CD4-positive, alpha-beta T cell treated with Interleukin-17A for 1 hour (primary cell): Measurements from ENCODE around the gene PTDSS2.
A peak's percentile ranks its signal among the peaks of the same experiment; 100 is the strongest.

Experiments
- DNase-seq: peaks from one replicate; pipeline ENCODE4 v3.0.0-alpha.2; 2020

Gene PTDSS2

DNA sequence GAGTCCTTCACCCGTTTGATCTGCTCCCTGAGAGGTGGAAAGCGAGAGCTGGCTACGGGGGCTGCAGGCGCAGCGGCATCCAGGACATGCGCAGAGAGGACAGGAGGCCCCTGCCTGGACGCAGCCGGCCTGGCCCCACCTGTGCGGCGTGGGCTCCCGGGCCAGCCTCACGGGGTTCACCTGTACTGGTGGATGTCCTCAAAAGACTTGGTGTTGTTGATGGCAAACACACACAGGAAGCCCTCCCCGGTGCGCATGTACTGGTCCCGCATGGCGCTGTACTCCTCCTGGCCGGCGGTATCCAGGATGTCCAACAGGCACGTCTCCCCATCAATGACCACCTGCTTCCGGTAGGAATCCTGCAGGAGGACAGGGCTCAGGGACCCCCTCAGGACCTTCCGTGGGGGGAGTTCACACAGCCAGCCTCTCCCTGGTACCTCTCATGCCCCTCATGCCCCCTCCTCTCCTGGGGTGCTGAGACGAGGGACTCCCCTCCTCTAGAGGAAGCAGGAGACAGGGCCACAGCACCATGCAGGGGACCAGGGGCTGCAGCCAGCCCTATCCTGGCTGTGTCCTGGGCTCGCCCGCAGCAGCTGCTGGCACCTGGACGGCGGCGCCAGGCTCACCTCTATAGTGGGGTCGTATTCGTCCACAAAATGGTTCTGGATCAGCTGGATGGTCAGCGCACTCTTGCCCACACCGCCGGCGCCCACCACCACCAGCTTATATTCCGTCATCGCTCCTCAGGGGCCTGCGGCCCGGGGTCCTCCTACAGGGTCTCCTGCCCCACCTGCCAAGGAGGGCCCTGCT, 83.7 kb downstream of the PTDSS2 start:
- no peak for DNase-seq

DNA sequence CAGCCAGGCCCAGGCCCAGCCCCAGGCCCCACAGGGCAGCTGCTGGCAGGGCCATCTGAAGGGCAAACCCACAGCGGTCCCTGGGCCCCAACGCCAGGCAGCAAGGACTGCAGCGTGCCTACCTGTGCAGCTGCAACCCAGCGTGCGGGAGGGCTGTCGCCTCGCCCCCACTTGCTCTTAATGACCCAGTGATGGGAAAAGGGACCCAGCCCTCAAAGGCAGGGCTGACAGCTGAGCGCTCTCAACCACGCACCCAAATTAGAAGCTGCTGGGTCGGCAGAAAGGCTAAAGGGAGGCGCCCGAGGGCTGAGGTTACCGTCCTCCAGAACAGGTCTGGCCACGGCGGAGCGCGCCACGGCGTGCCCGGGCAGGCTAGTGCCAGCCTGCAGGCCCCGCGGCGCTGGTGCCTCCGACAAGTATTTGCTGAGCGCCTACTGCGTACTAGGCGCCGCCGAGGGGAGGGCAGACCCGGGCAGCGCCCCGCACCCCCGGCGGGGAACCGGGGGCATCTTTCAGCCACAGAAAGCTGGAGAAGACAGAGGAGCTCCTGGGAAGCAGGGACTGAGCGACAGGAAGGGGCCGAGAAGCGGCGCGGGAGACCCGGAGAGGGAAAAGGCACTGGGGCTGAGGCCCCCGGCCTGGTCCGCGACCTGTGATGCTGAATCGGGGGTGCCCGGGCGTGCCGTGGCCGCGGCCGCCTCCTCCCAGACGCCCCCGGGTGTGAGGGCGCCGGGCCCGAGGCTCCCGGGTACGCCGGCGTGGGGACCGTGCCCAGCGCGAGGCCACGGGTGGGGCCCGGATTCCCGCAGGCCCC, 84.5 kb downstream of the PTDSS2 start:
- DNase-seq, result peak; percentile 14

DNA sequence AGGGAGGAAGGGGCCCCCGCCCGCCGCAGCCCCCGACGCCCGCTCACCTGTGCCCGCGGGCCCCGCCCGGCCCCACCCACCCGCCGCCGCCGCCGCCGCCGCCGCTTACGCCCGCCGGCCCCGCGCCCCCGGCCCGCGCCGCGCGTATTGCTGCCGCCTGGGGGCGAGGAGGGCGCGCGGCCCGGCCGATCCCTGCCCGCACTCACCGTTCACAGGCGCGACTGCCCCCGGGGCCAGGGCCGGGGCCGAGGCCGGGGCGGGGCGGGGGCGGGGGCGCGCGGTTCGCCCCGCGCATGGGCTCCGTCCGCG, 85.1 kb downstream of the PTDSS2 start:
- no peak for DNase-seq

DNA sequence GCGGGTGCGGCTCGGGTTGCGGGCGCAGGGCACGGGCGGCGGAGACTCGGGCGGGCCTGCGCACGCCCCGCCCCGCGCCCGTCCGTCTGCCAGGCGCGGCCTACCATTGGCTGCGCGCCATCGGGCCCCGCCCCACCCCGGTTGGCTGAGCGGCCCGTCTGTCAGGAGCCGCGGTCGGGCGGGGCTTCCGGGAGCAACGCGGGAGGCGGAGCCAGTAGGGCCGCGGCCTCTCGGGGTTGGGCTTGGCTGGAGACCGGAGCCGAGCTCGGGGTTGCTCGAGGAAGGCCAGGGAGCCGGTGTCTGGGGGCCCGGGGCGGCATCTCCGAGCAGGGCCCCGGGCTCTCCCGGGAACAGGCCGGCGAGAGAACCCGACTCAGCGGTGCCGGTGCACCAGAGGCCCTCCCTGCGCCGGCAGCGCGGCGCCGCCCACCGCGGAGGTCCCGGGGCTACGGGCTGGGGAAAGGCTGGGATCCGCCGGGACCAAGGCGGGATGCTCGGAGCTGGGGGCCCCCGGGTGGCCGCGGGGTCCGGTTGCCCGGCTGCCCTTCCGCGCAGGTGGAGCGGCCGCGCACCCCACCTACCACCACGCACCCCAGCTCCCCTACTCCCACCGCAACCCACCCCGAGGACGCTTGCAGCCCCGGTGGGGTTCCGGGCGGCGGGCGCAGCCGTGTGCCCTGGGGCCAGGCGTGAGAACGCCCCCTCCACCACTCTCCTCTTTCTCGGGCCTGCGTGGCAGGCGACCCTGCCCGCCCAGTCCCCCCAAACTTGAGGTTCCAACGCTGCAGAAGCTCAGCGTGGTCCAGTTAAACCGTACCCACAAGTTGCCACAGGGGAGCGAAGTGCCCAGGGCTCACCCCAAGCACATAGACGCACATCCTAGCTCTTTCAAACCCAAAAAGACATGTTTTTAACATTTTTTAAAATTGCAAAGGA, 85.7 kb downstream of the PTDSS2 start, which contains the start of gene HRAS:
Gene HRAS, minus strand, starts transcription at position 58 of the 936 bp plus-strand sequence.
- DNase-seq, result peak; percentile 95

DNA sequence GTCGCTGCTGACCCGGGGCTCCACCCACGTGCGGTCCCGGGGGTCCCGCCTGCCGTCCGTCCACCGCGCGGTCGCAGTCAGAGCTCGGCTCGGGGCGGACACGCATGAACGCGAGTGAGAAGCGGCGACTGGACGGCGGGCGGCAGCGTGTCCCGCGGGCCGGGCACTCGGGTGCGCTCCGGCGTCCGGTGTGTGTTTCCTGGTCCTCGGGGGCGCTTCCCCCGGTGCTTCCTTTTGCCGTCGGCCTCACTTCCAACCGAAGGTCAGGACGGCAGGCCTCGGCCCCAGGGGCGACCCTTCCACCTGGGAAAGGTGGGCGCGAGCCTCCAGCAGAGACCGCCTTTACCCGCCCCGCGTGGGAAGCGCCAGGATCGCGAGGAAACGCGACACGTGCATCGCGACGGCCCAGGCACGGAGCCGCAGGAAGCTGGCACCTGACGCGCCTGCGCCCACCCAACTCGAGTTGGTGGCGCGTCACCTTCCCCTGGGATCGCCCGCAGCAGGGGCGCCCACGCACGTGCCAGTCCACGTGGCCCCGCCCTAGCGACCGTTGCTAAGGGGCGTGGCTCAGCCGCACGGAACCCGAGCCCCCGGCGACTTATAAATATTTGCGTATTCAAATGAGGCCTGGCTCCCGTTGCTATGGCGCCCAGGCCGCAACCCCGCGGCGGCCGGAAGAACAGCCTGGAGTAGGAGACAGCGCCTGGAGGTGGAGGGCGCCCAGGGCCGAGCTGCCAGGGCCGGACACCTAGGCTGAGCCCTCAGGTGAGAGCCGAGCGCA, 87.0 kb downstream of the PTDSS2 start, which contains the start of gene LRRC56:
Gene LRRC56, plus strand, starts transcription at position 687 of the 781 bp plus-strand sequence. CDS start 3,158 bp downstream, outside the sequence.
- peak; percentile 96 for DNase-seq

DNA sequence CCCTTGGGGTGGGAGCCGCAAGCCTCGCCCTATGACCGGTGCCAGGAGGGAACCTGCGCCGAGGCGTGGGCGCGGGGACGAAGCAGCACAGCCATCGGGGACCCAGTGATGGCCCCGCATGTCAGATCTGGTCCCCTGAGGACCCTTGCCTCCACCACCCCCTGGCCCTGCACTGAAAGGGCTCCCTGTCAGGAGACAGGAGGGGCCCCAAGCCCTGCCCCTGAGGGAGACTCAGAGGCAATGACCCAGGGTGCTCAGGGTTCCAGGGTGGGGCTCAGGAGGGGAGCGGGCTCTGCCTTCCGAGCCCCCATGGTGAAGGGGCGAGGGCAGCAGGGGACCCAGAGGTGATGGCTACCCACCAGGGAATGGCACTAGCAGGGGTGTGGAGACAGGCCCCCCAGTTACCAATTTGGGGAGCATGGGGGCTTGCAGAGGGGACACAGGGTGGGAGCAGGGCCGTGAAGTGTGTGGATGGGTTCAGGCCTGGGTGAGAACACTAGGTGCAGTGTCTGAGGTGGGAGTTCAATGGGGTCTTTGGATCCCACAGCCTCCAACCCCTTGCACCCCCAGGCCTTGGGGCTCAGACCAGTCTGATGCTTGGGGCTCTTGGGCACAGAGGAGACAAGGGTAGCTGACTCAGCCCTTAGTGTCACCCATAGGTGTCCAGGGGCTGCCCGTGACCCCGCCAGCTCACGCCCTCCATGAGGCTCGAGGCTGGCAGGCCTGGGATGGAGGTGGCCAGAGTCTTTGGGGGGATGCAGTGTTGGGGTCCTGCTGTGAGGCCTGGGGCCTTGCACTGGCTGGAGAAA, 87.7 kb downstream of the PTDSS2 start:
- DNase-seq, result no peak

DNA sequence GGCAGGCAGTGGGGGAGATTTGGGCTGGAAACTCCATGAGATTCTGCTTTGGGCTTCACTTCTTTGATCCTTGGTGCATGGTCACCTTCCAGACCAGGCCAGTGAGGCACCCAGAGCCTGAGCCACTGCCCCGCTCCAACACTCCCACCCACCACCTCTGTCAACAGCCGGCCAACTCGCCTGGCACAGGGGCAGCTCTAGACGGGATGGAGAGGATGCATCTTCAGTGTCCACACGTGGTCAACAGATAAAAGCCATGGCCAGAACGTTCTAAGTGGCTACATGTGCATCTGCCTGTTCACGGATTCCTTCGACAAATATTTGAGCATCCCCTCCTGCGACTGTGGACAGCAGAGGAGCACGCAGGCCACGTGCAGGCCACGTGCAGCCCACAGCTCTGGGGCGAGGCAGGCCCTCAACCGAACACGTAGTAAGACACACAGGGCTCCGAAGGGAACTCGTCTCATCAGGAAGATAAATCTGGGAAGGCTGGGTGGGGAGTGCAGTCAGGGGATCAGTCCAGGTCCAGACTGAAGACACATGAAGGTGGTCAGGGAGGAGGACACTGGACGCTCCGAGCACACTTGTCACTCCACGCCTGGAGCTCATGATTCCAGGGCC, 88.5 kb downstream of the PTDSS2 start:
- DNase-seq, result no peak

DNA sequence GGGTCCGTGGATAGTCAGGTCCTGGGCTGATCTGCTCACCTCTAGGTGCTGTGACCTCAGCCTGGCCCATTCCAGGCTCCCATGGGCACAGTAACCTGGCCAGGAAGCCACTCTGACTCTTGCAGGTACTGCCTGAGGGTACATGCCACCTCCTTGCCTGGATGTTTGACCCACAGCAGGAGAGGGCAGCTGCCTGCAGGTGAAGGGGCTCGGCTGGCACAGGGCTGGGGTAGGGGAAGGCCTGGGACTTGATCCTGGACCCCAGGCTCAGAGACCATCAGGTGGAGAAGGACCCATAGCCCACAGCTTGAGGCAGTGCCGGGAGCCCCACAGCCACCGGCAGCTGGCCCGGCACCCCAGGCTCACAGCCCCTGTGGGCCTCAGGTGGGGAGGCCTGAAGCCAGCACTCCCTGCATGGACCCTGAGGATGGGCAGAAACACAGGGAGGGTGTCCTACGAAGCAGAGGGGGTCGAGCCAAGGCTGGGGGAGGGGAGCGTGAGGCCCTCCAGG, 89.9 kb downstream of the PTDSS2 start:
- DNase-seq, result no peak
